ENCODE results near the gene TMEM45A.

GRCh38 chr3:100454677-100455076 is 37.7 kb upstream of the TMEM45A start:
- TF ChIP-seq POLR2A (IDR thresholded peaks at IDR 0.05; ENCODE audit: low read length) (no peak), GATA1 (IDR thresholded peaks at IDR 0.05; ENCODE audit: low read depth, low read length) (no peak)
